H9 (cell line): ENCODE measurements around the gene CDK17. TPM values are rescaled to one million over a fixed set of nuclear protein-coding genes. Genes with fewer than 3 reads are reported as not detected.

ENCODE experiments used
- DNase-seq: peaks from one replicate; pipeline ENCODE4 v3.0.0-alpha.2; 2017
- H2AFZ ChIP-seq: one replicate; pipeline ENCODE4 v1.6.1; 2013; ENCODE audit warnings: mild to moderate bottlenecking, low read length, control low read depth, moderate library complexity
- H2AK5ac ChIP-seq: 2 replicates; pipeline ENCODE4 v1.6.1; 2013; ENCODE audit warnings: low read length, control low read depth, mixed read lengths; ENCODE audit not compliant: insufficient read length
- H2BK120ac ChIP-seq: one replicate; pipeline ENCODE4 v1.6.1; 2013; ENCODE audit warnings: low read depth, mild to moderate bottlenecking, low read length, control low read depth, inconsistent platforms; ENCODE audit not compliant: poor library complexity, severe bottlenecking
- H2BK12ac ChIP-seq: 2 replicates; pipeline ENCODE4 v1.6.1; 2013; ENCODE audit warnings: low read length, control low read depth, mixed read lengths, low read depth; ENCODE audit not compliant: insufficient read length
- H2BK15ac ChIP-seq: 2 replicates; pipeline ENCODE4 v1.6.1; 2013; ENCODE audit warnings: low read depth, low read length, control low read depth
- H2BK20ac ChIP-seq: one replicate; pipeline ENCODE4 v1.6.1; 2013; ENCODE audit warnings: low read depth, mild to moderate bottlenecking, low read length, control low read depth, inconsistent platforms; ENCODE audit not compliant: poor library complexity, severe bottlenecking
- H2BK5ac ChIP-seq: 2 replicates; pipeline ENCODE4 v1.6.1; 2013; ENCODE audit warnings: low read length, control low read depth, mixed read lengths; ENCODE audit not compliant: insufficient read length
- H3K14ac ChIP-seq: 2 replicates; pipeline ENCODE4 v1.6.1; 2013; ENCODE audit warnings: low read length, control low read depth; ENCODE audit not compliant: insufficient read depth
- H3K18ac ChIP-seq: 2 replicates; pipeline ENCODE4 v1.6.1; 2013; ENCODE audit warnings: low read depth, mild to moderate bottlenecking, mixed read lengths, low read length, control low read depth; ENCODE audit not compliant: insufficient read length
- H3K23ac ChIP-seq: 2 replicates; pipeline ENCODE4 v1.6.1; 2013; ENCODE audit warnings: low read length, control low read depth, mixed read lengths, low read depth; ENCODE audit not compliant: insufficient read length
- H3K23me2 ChIP-seq: 2 replicates; pipeline ENCODE4 v1.6.1; 2013; ENCODE audit warnings: low read depth, mild to moderate bottlenecking, mixed read lengths, low read length, control low read depth; ENCODE audit not compliant: insufficient read length, poor library complexity, severe bottlenecking
- H3K27ac ChIP-seq: 2 replicates; pipeline ENCODE4 v1.5.1; 2013; ENCODE audit warnings: low read length, control low read depth, mixed read lengths, low read depth; ENCODE audit not compliant: insufficient read length
- H3K27me3 ChIP-seq: 2 replicates; pipeline ENCODE4 v1.6.1; 2013; ENCODE audit warnings: low read length, control low read depth, inconsistent platforms; ENCODE audit not compliant: insufficient read depth
- H3K4ac ChIP-seq: 2 replicates; pipeline ENCODE4 v1.6.1; 2013; ENCODE audit warnings: low read depth, mild to moderate bottlenecking, control low read depth, inconsistent platforms, low read length, moderate library complexity
- H3K4me1 ChIP-seq: 2 replicates; pipeline ENCODE4 v1.6.1; 2013; ENCODE audit warnings: low read length, control low read depth, inconsistent platforms; ENCODE audit not compliant: insufficient read depth
- H3K4me2 ChIP-seq: 2 replicates; pipeline ENCODE4 v1.6.1; 2013; ENCODE audit warnings: low read length, control low read depth, mixed read lengths; ENCODE audit not compliant: insufficient read length, insufficient read depth
- H3K56ac ChIP-seq: 2 replicates; pipeline ENCODE4 v1.6.1; 2013; ENCODE audit warnings: low read depth, mild to moderate bottlenecking, mixed read lengths, low read length, control low read depth; ENCODE audit not compliant: insufficient read length
- H3K79me1 ChIP-seq: 2 replicates; pipeline ENCODE4 v1.6.1; 2013; ENCODE audit warnings: low read depth, mild to moderate bottlenecking, moderate library complexity, low read length, control low read depth, inconsistent platforms; ENCODE audit not compliant: insufficient read depth, poor library complexity, severe bottlenecking
- H3K79me2 ChIP-seq: 2 replicates; pipeline ENCODE4 v1.6.1; 2013; ENCODE audit warnings: low read length, control low read depth, inconsistent platforms; ENCODE audit not compliant: insufficient read depth
- H3K9ac ChIP-seq: 2 replicates; pipeline ENCODE4 v1.6.1; 2013; ENCODE audit warnings: low read length, control low read depth, mixed read lengths; ENCODE audit not compliant: insufficient read length; ENCODE audit errors: extremely low read depth
- H3K9me3 ChIP-seq: one replicate; pipeline ENCODE4 v1.6.1; 2013; ENCODE audit warnings: low read depth, low read length, inconsistent platforms; ENCODE audit not compliant: control insufficient read depth
- H3T11ph ChIP-seq: one replicate; pipeline ENCODE4 v1.6.1; 2013; ENCODE audit warnings: mild to moderate bottlenecking, low read length, control low read depth, inconsistent platforms
- H4K20me1 ChIP-seq: one replicate; pipeline ENCODE4 v1.6.1; 2013; ENCODE audit not compliant: control insufficient read depth, insufficient read length, insufficient read depth
- H4K5ac ChIP-seq: 2 replicates; pipeline ENCODE4 v1.6.1; 2013; ENCODE audit warnings: low read depth, mild to moderate bottlenecking, mixed read lengths, low read length, control low read depth; ENCODE audit not compliant: insufficient read length
- H4K8ac ChIP-seq: replicated peaks from 2 replicates; pipeline ENCODE4 v1.6.1; 2013; ENCODE audit warnings: low read length, control low read depth, mixed read lengths, low read depth; ENCODE audit not compliant: insufficient read length
- H4K91ac ChIP-seq: 2 replicates; pipeline ENCODE4 v1.6.1; 2013; ENCODE audit warnings: low read depth, mild to moderate bottlenecking, moderate library complexity, mixed read lengths, low read length, control low read depth; ENCODE audit not compliant: insufficient read length
- H3K27ac Mint-ChIP-seq, 3 experiments: 2 replicates in 2 of 3; 3 replicates in 1 of 3; pipeline ENCODE4 v1.8.0; 2020 to 2021; ENCODE audit warnings: mixed read lengths in 3 of 3, mild to moderate bottlenecking in 1 of 3, moderate library complexity in 1 of 3
- H3K27me3 Mint-ChIP-seq: 2 replicates; pipeline ENCODE4 v1.8.0; 2021; ENCODE audit warnings: low read depth, mild to moderate bottlenecking, moderate library complexity, mixed read lengths
- H3K36me3 Mint-ChIP-seq, 3 experiments: 2 replicates in 2 of 3; 3 replicates in 1 of 3; pipeline ENCODE4 v1.8.0; 2020 to 2021; ENCODE audit warnings: low read depth in 3 of 3, mixed read lengths in 3 of 3; ENCODE audit not compliant: insufficient read depth in 1 of 3
- H3K4me1 Mint-ChIP-seq, 2 experiments: 2 replicates each; pipeline ENCODE4 v1.8.0; 2020; ENCODE audit warnings: mixed read lengths in 2 of 2
- H3K4me3 Mint-ChIP-seq, 2 experiments: 2 replicates in 1 of 2; 3 replicates in 1 of 2; pipeline ENCODE4 v1.8.0; 2020 to 2021; ENCODE audit warnings: mild to moderate bottlenecking in 2 of 2, mixed read lengths in 2 of 2, moderate library complexity in 1 of 2
- H3K9me3 Mint-ChIP-seq, 2 experiments: 2 replicates in 1 of 2; 3 replicates in 1 of 2; pipeline ENCODE4 v1.8.0; 2020; ENCODE audit warnings: mild to moderate bottlenecking in 2 of 2, mixed read lengths in 2 of 2, moderate library complexity in 1 of 2
- CTCF ChIP-seq: fragments of 200-600 bp; sonication (generic); conservative IDR thresholded peaks from 3 replicates; pipeline ENCODE4 v1.8.0; 2021; ENCODE audit warnings: antibody characterized with exemption, mild to moderate bottlenecking
- WGBS: extraction: QIAGEN DNeasy Blood & Tissue Kit; methylation state at CpG from one replicate; pipeline ENCODE4 v1.1.7; 2013; ENCODE audit warnings: missing lambda C conversion rate, low lambda C conversion rate, mixed read lengths; ENCODE audit not compliant: insufficient read length; ENCODE audit errors: extremely low coverage; 5-methylcytosine and 5-hydroxymethylcytosine counted together
- total RNA-seq: library from RNA; stranded (reverse); gene quantifications from 2 replicates; pipeline ENCODE4 v1.2.1, GENCODE V29; 2021

The CDK17 gene
- total RNA-seq, 1 experiment from 2014 or later, result 28.8 TPM

- Histone ChIP-seq H3K4me1 (no peaks in the 10 kb centered on the region), H3K14ac (no peak overlapping the region), H2BK120ac (no peak overlapping the region), H4K91ac (no peak overlapping the region), H2BK20ac (no peak overlapping the region), H2BK12ac (no peak overlapping the region), H3K23ac (no peak overlapping the region), H2BK15ac (no peak overlapping the region), H3K27me3 (no peaks in the 10 kb centered on the region), H3K4me2 (no peak overlapping the region), H3K27ac (no peak overlapping the region), H3K4ac (no peak overlapping the region), H4K20me1 (no peaks in the 10 kb centered on the region), H3K79me1 (no peaks in the 10 kb centered on the region), H2AK5ac (no peak overlapping the region), H3K79me2 (no peaks in the 10 kb centered on the region), H3K56ac (no peak overlapping the region), H3K18ac (no peak overlapping the region), H4K8ac (no peak overlapping the region), H3T11ph (no peak overlapping the region), H3K9ac (no peak overlapping the region), H2BK5ac (no peak overlapping the region), H4K5ac (no peak overlapping the region), H3K9me3 (no peaks in the 10 kb centered on the region), H3K23me2 (no peaks in the 10 kb centered on the region), H2AFZ (no peak overlapping the region)
- Mint-ChIP-seq H3K27me3 (no peaks in the 10 kb centered on the region), H3K9me3 (no peaks in the 10 kb centered on the region), H3K36me3 (peaks cover 2 to 4% (median 3%) of the 10 kb centered on the region in 3 experiments; a peak in 3 of 7 replicates), H3K4me1 (peaks cover 0 to 6% of the 10 kb centered on the region in 2 experiments; a peak in 2 of 4 replicates), H3K4me3 (no peak overlapping the region), H3K27ac (no peak overlapping the region)
- TF ChIP-seq CTCF, result no peak
- WGBS, result no CpG with 5 or more reads among the region's 9 CpGs
- no peak for DNase-seq
Observed at GRCh38 chr12:96241846-96242256, 158.4 kb downstream of the CDK17 start.
